GM23248 (cell line): ENCODE measurements around the gene HPDL.

ENCODE experiments used
- EZH2 ChIP-seq: fragments of 200-600 bp; sonication (generic); IDR thresholded peaks from 2 replicates; pipeline ENCODE4 v1.6.1; 2018; ENCODE audit warnings: antibody characterized with exemption, mild to moderate bottlenecking; ENCODE audit not compliant: insufficient read depth, poor library complexity, severe bottlenecking
- EZH2phosphoT487 ChIP-seq: fragments of 200-600 bp; sonication (generic); IDR thresholded peaks from 2 replicates; pipeline ENCODE4 v1.6.1; 2018; ENCODE audit warnings: antibody characterized with exemption, moderate library complexity, mild to moderate bottlenecking, low read depth; ENCODE audit not compliant: insufficient read depth

DNA sequence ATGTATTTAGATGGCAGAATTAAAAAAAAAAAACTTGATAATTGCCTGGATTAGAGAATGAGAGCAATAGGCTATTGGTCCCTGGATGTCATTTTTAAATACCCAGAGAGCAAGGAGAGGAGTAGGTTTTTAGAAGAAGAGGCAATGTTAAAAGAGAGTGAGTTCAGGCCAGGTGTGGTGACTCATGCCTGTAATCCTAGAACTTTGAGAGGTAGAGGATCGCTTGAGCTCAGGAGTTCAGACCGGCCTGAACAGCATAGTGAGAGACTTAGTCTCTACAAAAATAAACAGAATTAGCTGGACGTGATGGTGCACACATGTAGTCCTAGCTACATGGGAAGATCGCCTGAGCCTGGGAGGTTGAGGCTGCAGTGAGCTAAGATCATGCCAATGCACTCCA is 29.5 kb downstream of the HPDL start:
- TF ChIP-seq EZH2, result no peak
- TF ChIP-seq EZH2phosphoT487, result no peak
